ENCODE results near the gene CDK6. TPM values are rescaled to one million over a fixed set of nuclear protein-coding genes. Genes with fewer than 3 reads are reported as not detected.

The CDK6 gene
- polyA plus RNA-seq, 12 donors, result 38.2 to 80.7 (median 58.5) TPM; not detected in 1

GRCh38 chr7:92797693-92798092, 38.7 kb downstream of the CDK6 start:
- no peak for DNase-seq

DNA sequence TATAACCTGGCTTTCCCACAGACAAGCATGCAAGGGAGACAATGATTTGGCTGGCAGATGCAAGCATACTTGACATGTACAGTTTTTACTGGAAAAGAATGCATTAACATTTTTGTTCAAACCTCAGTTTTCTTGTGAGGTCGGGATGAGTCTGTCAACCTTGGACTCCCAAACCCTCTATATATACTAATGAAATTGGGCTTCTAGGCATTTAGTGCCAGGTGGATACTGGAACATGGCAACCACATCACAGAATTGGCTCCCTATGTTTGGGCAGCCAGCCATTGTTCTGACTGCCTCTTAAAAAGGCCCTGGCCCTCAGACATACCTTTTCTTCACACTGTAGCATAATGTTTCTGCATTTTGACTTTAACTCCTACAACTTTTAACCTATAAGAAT, 39.1 kb downstream of the CDK6 start:
- no peak for DNase-seq

- no peak for DNase-seq
Observed at GRCh38 chr7:92794831-92795230, 41.5 kb downstream of the CDK6 start.

- no peak for DNase-seq
Observed at GRCh38 chr7:92794391-92794790, 42.0 kb downstream of the CDK6 start.

GRCh38 chr7:92793656-92794205, 42.6 kb downstream of the CDK6 start:
- DNase-seq, result no peak

- DNase-seq, result no peak
Observed at GRCh38 chr7:92790992-92791391, 45.4 kb downstream of the CDK6 start.

DNA sequence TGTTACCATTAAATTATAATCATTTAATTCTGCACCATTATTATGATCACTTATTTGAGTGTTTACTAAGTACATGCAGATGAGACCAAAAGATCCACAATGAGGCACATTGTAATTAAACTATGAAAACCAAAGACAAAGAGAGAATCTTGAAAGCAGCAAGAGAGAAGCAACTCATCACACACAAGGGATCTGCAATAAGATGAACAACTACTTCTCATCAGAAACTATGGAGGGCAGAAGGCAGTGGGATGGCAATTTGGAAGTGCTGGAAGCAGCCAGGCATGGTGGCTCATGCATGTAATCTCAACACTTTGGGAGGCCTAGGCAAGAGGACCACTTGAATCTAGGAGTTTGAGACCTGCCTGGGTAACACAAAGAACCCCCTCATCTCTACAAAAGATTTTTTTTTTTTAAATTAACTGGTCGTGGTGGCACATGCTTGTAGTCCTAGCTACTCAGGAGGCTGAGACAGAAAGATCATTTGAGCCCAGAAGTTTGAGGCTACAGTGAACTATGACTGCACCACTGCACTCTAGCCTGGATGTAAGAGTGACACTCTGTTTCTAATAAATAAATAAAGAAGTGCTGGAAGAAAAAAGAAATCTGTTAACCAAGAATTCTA, 47.7 kb downstream of the CDK6 start:
- no peak for DNase-seq

DNA sequence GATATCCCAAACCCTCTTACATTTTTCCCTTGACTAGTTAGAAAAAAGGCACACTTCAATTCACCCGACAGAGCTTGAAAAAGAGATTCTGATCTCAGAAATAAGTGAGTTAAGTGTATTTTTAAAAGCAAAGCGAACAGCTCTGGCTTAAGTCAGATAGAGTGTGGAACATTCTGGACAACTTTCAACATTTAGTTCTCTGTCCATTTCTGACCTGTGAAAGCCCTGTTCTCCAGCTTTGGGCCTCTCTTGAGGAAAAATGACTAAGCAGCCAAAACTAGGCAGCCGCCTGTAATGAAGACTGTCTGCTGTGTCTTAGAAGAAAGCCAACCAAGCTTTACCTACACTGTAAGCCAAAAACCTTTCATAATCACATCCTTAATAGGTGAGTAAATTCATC, 50.5 kb downstream of the CDK6 start:
- peak; percentile 74 for DNase-seq

- no peak for DNase-seq
Observed at GRCh38 chr7:92784935-92785334, 51.4 kb downstream of the CDK6 start.

GRCh38 chr7:92783260-92784201, 52.8 kb downstream of the CDK6 start:
- DNase-seq, result no peak

DNA sequence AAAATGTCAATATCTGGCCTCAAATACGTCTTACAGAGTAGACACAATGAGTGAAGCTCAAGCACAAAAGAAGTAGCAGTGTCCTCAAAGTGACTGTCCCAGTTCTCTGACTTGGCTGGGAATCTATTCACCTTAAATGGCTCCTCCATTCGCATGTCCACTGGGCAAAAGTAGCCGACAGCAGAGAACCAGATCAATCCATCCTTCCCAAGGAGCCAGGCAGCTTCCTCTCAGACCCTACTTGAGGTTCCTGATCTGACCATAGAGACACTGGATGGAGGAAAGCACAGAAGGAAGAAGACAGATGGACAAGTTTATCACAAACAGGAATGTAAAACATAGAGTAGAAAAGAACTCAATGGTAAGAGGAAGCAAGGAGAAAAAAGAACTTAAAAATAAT, 53.5 kb downstream of the CDK6 start:
- DNase-seq, result no peak

- no peak for DNase-seq
Observed at GRCh38 chr7:92782236-92782635, 54.1 kb downstream of the CDK6 start.

GRCh38 chr7:92781117-92781720, 55.2 kb downstream of the CDK6 start:
- DNase-seq, result peak; percentile 65

DNA sequence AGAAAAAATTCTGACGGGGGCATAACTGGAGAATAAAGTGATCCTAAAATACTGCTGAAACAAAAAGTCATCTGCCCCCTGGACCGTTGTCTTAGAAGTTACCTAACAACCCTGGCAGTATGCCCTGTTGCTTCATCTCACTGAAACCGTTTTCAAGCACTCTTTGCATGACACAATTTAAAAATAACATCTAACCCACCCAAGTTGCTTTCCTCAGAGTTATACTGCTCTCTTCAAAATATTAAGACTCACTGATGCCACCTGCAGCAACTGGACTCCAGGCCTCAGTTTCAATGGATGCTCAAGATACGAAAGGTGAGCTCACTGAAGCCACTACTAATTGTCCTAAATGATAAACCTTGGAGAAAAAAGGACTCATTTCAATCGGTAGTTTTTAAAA, 57.4 kb downstream of the CDK6 start:
- DNase-seq, result no peak

- no peak for DNase-seq
Observed at GRCh38 chr7:92777993-92778392, 58.4 kb downstream of the CDK6 start.

- DNase-seq, result no peak
Observed at GRCh38 chr7:92773808-92774207, 62.6 kb downstream of the CDK6 start.

GRCh38 chr7:92769844-92770243, 66.5 kb downstream of the CDK6 start:
- DNase-seq, result no peak

GRCh38 chr7:92769394-92769699, 67.0 kb downstream of the CDK6 start:
- no peak for DNase-seq

DNA sequence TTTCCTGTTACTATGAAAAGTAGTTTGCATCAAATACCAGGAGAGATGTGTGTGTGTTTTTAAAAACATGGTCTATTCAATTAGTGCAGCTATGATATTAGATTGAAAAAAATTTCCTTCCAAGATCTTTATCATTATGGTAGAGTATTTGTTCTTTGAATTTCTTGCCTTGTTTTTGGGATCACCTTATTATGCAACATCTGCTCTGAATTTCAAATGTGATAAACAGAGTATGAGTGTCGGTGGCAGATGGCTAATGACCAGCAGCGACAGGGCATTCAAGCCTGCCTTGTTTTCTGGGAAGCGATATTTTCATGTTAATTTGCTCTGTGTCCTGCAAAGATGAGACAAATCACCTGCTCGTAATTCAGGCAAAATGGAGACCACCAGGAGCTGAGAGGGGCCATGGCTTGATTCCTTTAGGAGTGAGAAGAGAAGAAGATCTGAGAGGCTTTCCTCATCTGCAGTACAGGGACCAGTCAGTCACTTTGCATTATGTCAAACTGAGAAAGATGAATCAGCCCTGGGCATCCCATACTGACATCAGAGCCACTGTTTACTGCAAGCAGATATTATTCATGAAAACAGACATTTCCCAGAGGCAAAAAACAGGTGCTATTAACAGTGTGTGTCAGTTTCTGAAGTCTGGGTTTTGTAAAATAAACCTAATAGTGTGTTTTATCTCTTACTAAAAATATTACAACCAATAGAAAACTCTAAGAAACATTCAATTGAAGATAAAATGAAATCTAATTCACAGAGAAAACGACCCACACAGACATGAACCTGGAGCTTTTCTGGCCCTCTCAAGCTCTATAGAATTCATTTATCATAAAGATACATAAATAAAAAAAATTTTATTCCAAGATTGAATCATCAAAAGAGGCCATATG, 67.6 kb downstream of the CDK6 start:
- DNase-seq, result no peak

DNA sequence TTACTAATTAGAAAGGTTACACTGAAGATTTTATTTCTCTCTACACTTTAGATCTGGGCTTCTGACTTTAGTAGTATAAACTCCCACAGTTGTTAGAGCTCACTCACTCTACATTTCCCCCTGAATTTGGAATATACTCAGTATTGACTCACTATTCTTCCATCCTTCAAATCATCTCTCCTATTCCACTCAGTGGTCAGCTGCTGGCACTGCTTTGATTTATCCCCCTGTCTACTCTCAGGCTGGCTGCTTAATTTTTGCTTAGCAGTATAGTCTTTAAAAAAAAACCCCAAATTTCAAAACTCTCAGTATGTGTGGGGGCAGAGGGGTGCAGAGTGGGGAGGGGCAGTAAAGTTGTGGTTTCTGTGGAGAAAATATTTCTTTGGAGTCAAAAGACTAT, 68.9 kb downstream of the CDK6 start:
- no peak for DNase-seq

GRCh38 chr7:92766461-92767003, 69.8 kb downstream of the CDK6 start:
- DNase-seq, result no peak
